Activated B cell treated with CpG ODN at 0.5 μM for 24 hours (primary cell): ENCODE results near the gene ZNF414. TPM values are rescaled to one million over a fixed set of nuclear protein-coding genes. Genes with fewer than 3 reads are reported as not detected.

Experiments
- ATAC-seq: fragments of 200-7000 bp; cut with Tn5 transposase; one replicate; pipeline ENCODE4 v1.10.0; 2021; ENCODE audit warnings: low read depth, mild to moderate bottlenecking, moderate library complexity
- CTCF ChIA-PET: fragments of 350-600 bp; sonication (Branson Sonifier 250); formaldehyde crosslinking; loops from one replicate; lab custom pipeline; 2021; ENCODE audit warnings: antibody characterized with exemption; lab: Charles Lee
- POLR2A ChIA-PET: fragments of 350-600 bp; sonication (Branson Sonifier 250); formaldehyde crosslinking; loops from one replicate; lab custom pipeline; 2021; ENCODE audit warnings: antibody characterized with exemption; lab: Charles Lee
- DNase-seq: peaks from one replicate; pipeline ENCODE4 v3.0.0; 2022
- H3K27ac Mint-ChIP-seq: one replicate; pipeline ENCODE4 v1.8.0; 2020; ENCODE audit warnings: mixed read lengths
- H3K27me3 Mint-ChIP-seq: one replicate; pipeline ENCODE4 v1.8.0; 2021; ENCODE audit warnings: mixed read lengths
- H3K36me3 Mint-ChIP-seq: one replicate; pipeline ENCODE4 v1.8.0; 2021; ENCODE audit warnings: low read depth, mixed read lengths
- H3K4me1 Mint-ChIP-seq: one replicate; pipeline ENCODE4 v1.8.0; 2021; ENCODE audit warnings: mixed read lengths
- H3K4me3 Mint-ChIP-seq: one replicate; pipeline ENCODE4 v1.8.0; 2020; ENCODE audit warnings: mild to moderate bottlenecking, mixed read lengths
- H3K9me3 Mint-ChIP-seq: one replicate; pipeline ENCODE4 v1.8.0; 2020; ENCODE audit warnings: mixed read lengths
- intact Hi-C: fragments of 100-400 bp; cut with micrococcal nuclease; formaldehyde crosslinking; loops from one replicate; pipeline ENCODE4 v1.15.1; 2024
- total RNA-seq: library from RNA; stranded (reverse); gene quantifications from 2 replicates; pipeline ENCODE4 v1.2.3, GENCODE V29; 2022
- TF ChIP-seq, protein P1 (sequence below): fragments of 200-600 bp; IDR thresholded peaks from one replicate; pipeline ENCODE4 v1.8.0; 2022; ENCODE audit warnings: antibody characterized with exemption, mild to moderate bottlenecking

The ZNF414 gene
- total RNA-seq, 1 donor from 2014 or later: 28.6 TPM

DNA sequence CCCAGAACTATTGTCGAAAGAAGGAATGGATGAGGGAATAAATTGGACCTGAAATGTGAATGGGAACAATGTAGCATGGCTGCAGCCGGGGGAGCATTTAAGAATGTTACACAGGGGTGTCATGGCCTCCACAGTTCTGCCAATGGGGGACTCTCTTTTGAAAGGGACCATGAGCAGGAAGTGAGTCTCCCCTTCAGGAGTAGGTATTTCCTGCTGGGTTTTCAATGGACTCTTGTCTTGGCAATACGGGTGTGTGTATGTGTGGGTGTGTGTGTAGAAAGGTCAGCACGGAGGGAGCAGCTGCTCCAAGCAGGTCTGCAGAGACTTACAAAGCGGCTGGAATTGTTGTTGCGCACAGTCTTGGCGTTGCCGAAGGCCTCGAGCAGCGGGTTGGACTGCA, 38.8 kb upstream of the ZNF414 start:
- no peaks in the 10 kb centered on the region for H3K9me3 Mint-ChIP-seq
- no peaks in the 10 kb centered on the region for H3K27me3 Mint-ChIP-seq
- TF ChIP-seq, protein P1, sequence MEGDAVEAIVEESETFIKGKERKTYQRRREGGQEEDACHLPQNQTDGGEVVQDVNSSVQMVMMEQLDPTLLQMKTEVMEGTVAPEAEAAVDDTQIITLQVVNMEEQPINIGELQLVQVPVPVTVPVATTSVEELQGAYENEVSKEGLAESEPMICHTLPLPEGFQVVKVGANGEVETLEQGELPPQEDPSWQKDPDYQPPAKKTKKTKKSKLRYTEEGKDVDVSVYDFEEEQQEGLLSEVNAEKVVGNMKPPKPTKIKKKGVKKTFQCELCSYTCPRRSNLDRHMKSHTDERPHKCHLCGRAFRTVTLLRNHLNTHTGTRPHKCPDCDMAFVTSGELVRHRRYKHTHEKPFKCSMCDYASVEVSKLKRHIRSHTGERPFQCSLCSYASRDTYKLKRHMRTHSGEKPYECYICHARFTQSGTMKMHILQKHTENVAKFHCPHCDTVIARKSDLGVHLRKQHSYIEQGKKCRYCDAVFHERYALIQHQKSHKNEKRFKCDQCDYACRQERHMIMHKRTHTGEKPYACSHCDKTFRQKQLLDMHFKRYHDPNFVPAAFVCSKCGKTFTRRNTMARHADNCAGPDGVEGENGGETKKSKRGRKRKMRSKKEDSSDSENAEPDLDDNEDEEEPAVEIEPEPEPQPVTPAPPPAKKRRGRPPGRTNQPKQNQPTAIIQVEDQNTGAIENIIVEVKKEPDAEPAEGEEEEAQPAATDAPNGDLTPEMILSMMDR: no peak
- H3K36me3 Mint-ChIP-seq: peaks cover 46% of the 10 kb centered on the region
- DNase-seq: no peak
- ATAC-seq: no peak
- H3K27ac Mint-ChIP-seq: no peak overlapping the region
- ChIA-PET CTCF (no interaction called here), POLR2A (no interaction called here)
- no peak overlapping the region for H3K4me3 Mint-ChIP-seq
- intact Hi-C loops: no loop called here
- H3K4me1 Mint-ChIP-seq: no peaks in the 10 kb centered on the region

GRCh38 chr19:8550070-8550469, 36.1 kb upstream of the ZNF414 start:
- Mint-ChIP-seq H3K27ac (no peak overlapping the region), H3K4me1 (no peaks in the 10 kb centered on the region), H3K4me3 (no peak overlapping the region), H3K9me3 (no peaks in the 10 kb centered on the region), H3K27me3 (no peaks in the 10 kb centered on the region), H3K36me3 (peaks cover 51% of the 10 kb centered on the region)
- intact Hi-C loops: no loop called here
- TF ChIP-seq, protein P1: no peak
- ChIA-PET CTCF (no interaction called here), POLR2A (no interaction called here)
- DNase-seq (no peak), ATAC-seq (no peak)

DNA sequence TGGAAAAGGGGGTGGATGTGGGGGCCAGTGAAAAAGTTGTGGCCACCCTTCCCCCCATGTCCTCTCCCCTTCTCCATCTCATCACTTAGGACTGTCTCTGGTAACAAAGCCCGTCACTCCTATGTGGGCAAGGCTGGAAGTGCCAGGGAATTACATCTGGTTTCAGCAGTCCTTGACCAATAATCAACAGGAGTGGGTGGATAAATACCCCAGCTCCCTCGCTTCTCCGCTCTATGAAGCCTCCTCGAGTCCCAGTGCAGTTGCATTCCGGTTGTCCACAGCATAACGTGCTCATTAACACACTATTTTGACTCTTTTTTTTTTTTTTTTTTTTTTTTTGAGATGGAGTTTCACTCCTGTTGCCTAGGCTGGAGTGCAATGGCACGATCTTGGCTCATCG, 31.8 kb upstream of the ZNF414 start:
- ChIA-PET POLR2A (no interaction called here), CTCF (interaction anchor here (0.8 kb wide), 1 partner anchor 33 kb away, joined by 3 read pairs; no protein-coding TSS in a partner anchor)

GRCh38 chr19:8544168-8544567, 30.2 kb upstream of the ZNF414 start:
- H3K4me1 Mint-ChIP-seq: no peaks in the 10 kb centered on the region
- TF ChIP-seq, protein P1: no peak
- no peak for ATAC-seq

More for the DNA sequence above, 31.8 kb upstream of the ZNF414 start:
- no peak overlapping the region for H3K27ac Mint-ChIP-seq
- intact Hi-C loops: no loop called here
- ATAC-seq (no peak), DNase-seq (no peak)
- H3K36me3 Mint-ChIP-seq: peaks cover 25% of the 10 kb centered on the region
- H3K27me3 Mint-ChIP-seq: no peaks in the 10 kb centered on the region
- no peak overlapping the region for H3K4me3 Mint-ChIP-seq
- TF ChIP-seq, protein P1: no peak
- H3K4me1 Mint-ChIP-seq: no peaks in the 10 kb centered on the region
- no peaks in the 10 kb centered on the region for H3K9me3 Mint-ChIP-seq

GRCh38 chr19:8539621-8540149, 25.7 kb upstream of the ZNF414 start:
- Mint-ChIP-seq H3K36me3 (peaks cover 38% of the 10 kb centered on the region), H3K9me3 (no peaks in the 10 kb centered on the region), H3K4me3 (no peak overlapping the region), H3K27ac (no peak overlapping the region), H3K4me1 (no peaks in the 10 kb centered on the region), H3K27me3 (no peaks in the 10 kb centered on the region)
- ChIA-PET POLR2A (interaction anchor here (0.6 kb wide), 1 partner anchor 136 kb away, joined by 3 read pairs; no protein-coding TSS in a partner anchor), CTCF (no interaction called here)
- no peak for ATAC-seq
- intact Hi-C loops: no loop called here
- no peak for DNase-seq
- TF ChIP-seq, protein P1: no peak

More at GRCh38 chr19:8544168-8544567, 30.2 kb upstream of the ZNF414 start:
- peaks cover 33% of the 10 kb centered on the region for H3K36me3 Mint-ChIP-seq
- no peak for DNase-seq
- ChIA-PET POLR2A (no interaction called here), CTCF (no interaction called here)
- no peak overlapping the region for H3K4me3 Mint-ChIP-seq
- no peak overlapping the region for H3K27ac Mint-ChIP-seq
- no peaks in the 10 kb centered on the region for H3K9me3 Mint-ChIP-seq
- intact Hi-C loops: no loop called here
- H3K27me3 Mint-ChIP-seq: no peaks in the 10 kb centered on the region
